Left lung (tissue), 10 donors: ENCODE results near the gene EXOC3L4. TPM values are rescaled to one million over a fixed set of nuclear protein-coding genes. Genes with fewer than 3 reads are reported as not detected.

Source experiments
- ATAC-seq: fragments of 200-7000 bp; cut with Tn5 transposase; one replicate; pipeline ENCODE4 v1.9.1; 2020; ENCODE audit warnings: moderate library complexity
- DNase-seq, 4 donors: peaks; one replicate each; pipeline ENCODE4 v3.0.0-alpha.2; 2013 to 2020
- H3K27ac ChIP-seq, 2 donors: fragments of 200-600 bp; sonication (generic) in 1 of 2; one replicate each; pipeline versions ENCODE4 v1.5.0 to v1.8.0; 2020 to 2021
- H3K27me3 ChIP-seq, 2 donors: fragments of 200-600 bp; sonication (generic) in 1 of 2; one replicate each; pipeline versions ENCODE4 v1.5.0 to v1.8.0; 2020 to 2021
- H3K36me3 ChIP-seq, 2 donors: fragments of 200-600 bp; sonication (generic) in 1 of 2; one replicate each; pipeline versions ENCODE4 v1.5.0 to v1.8.0; 2020 to 2021
- H3K4me1 ChIP-seq, 2 donors: fragments of 200-600 bp; one replicate each; pipeline ENCODE4 v1.8.0; 2021
- H3K4me3 ChIP-seq, 2 donors: fragments of 200-600 bp; sonication (generic) in 1 of 2; one replicate each; pipeline versions ENCODE4 v1.5.0 to v1.8.0; 2020 to 2021; ENCODE audit warnings: mild to moderate bottlenecking in 1 of 2
- H3K9me3 ChIP-seq, 2 donors: fragments of 200-600 bp; sonication (generic) in 1 of 2; one replicate each; pipeline versions ENCODE4 v1.5.0 to v1.8.0; 2020 to 2021
- CTCF ChIP-seq, 2 donors: fragments of 200-600 bp; sonication (generic) in 1 of 2; IDR thresholded peaks; one replicate each; pipeline versions ENCODE4 v1.5.0 to v1.8.0; 2021; ENCODE audit warnings: antibody characterized with exemption in 2 of 2
- intact Hi-C, 2 donors: fragments of 100-400 bp; cut with DNase I; formaldehyde crosslinking; loops; one replicate each; pipeline versions ENCODE4 v1.11.2 to v1.14.2; 2022
- polyA plus RNA-seq, 6 donors: library from polyadenylated mRNA; unstranded; fragments of 120-200 nt; gene quantifications; one replicate each; pipeline ENCODE4 v1.2.1, GENCODE V29; 2013; ENCODE audit not compliant: insufficient read length in 6 of 6
- total RNA-seq, 2 donors: library from RNA; stranded (reverse); fragmentation: NEBNext Ultra II Directional; extraction: Animal tissue kit (Norgen Biotek cat#: 25700); gene quantifications; one replicate each; pipeline ENCODE4 v1.2.1, GENCODE V29; 2021
- donor health status: DM: no; HTN: yes; CAD: no.
- donor health status: DM: no; HTN: no; CAD: no.

EXOC3L4 gene
- total and polyA plus RNA-seq, 8 donors, result 1.9 to 6.2 (median 3.7) TPM

- TF ChIP-seq CTCF (IDR thresholded peaks at IDR 0.05), result no peak
- Histone ChIP-seq H3K4me1 (peaks cover 3 to 30% of the 10 kb centered on the region in 2 donors), H3K36me3 (no peaks in the 10 kb centered on the region), H3K27ac (peak overlapping the region; percentile 7 to 80), H3K27me3 (peaks cover 0 to 13% of the 10 kb centered on the region in 2 donors), H3K9me3 (no peaks in the 10 kb centered on the region), H3K4me3 (no peak overlapping the region)
- DNase-seq, result peak in 2 of 4 donors; percentile 19 to 69
- intact Hi-C loops, result no loop called here
- ATAC-seq, result no peak
These were observed 20.4 kb upstream of the EXOC3L4 start for GRCh38 chr14:103073876-103074728.

- Histone ChIP-seq H3K4me1 (peaks cover 3 to 30% of the 10 kb centered on the region in 2 donors), H3K27me3 (peaks cover 0 to 13% of the 10 kb centered on the region in 2 donors), H3K36me3 (no peaks in the 10 kb centered on the region), H3K27ac (peak overlapping the region; percentile 68 to 80), H3K9me3 (no peaks in the 10 kb centered on the region), H3K4me3 (peak overlapping the region; percentile 18 to 41)
- intact Hi-C loops, result no loop called here
- no peak for TF ChIP-seq CTCF (IDR thresholded peaks at IDR 0.05)
- ATAC-seq (peak; percentile 38), DNase-seq (peak in 3 of 4 donors; percentile 42 to 87 (median 82))
These were observed 19.7 kb upstream of the EXOC3L4 start for GRCh38 chr14:103074729-103075367.

- DNase-seq, result peak; percentile 67 to 91 (median 85)
- intact Hi-C loops, result no loop called here
- Histone ChIP-seq H3K36me3 (no peaks in the 10 kb centered on the region), H3K27me3 (peaks cover 0 to 32% of the 10 kb centered on the region in 2 donors), H3K4me3 (no peak overlapping the region), H3K27ac (no peak overlapping the region), H3K4me1 (peaks cover 3 to 16% of the 10 kb centered on the region in 2 donors), H3K9me3 (no peaks in the 10 kb centered on the region)
- peak; percentile 74 for TF ChIP-seq CTCF (IDR thresholded peaks at IDR 0.05)
- ATAC-seq, result peak; percentile 58
These were observed 16.1 kb upstream of the EXOC3L4 start for GRCh38 chr14:103078420-103078749.

GRCh38 chr14:103078860-103079587, 15.5 kb upstream of the EXOC3L4 start:
- H3K4me1 ChIP-seq, result peaks cover 3 to 16% of the 10 kb centered on the region in 2 donors
- TF ChIP-seq CTCF (IDR thresholded peaks at IDR 0.05), result no peak
- intact Hi-C loops, result no loop called here
- no peaks in the 10 kb centered on the region for H3K36me3 ChIP-seq
- no peak overlapping the region for H3K4me3 ChIP-seq
- H3K27me3 ChIP-seq, result peaks cover 2 to 38% of the 10 kb centered on the region in 2 donors
- DNase-seq (no peak), ATAC-seq (no peak)
- no peak overlapping the region for H3K27ac ChIP-seq
- no peaks in the 10 kb centered on the region for H3K9me3 ChIP-seq
